ENCODE data around the gene MAEA.

Gene MAEA

GRCh38 chr4:1367230-1367935 lies 77.7 kb downstream of the MAEA start (continued):
- TF ChIP-seq ARNTL (CRISPR knock-in tag; IDR thresholded peaks at IDR 0.05; ENCODE audit: borderline replicate concordance, low read depth) (no peak), ZFP3 (CRISPR knock-in tag; IDR thresholded peaks at IDR 0.05) (no peak), OSR1 (CRISPR knock-in tag; IDR thresholded peaks at IDR 0.05) (no peak)

- ATAC-seq, result no peak
Measured at GRCh38 chr4:1367936-1368289, 78.2 kb downstream of the MAEA start.

DNA sequence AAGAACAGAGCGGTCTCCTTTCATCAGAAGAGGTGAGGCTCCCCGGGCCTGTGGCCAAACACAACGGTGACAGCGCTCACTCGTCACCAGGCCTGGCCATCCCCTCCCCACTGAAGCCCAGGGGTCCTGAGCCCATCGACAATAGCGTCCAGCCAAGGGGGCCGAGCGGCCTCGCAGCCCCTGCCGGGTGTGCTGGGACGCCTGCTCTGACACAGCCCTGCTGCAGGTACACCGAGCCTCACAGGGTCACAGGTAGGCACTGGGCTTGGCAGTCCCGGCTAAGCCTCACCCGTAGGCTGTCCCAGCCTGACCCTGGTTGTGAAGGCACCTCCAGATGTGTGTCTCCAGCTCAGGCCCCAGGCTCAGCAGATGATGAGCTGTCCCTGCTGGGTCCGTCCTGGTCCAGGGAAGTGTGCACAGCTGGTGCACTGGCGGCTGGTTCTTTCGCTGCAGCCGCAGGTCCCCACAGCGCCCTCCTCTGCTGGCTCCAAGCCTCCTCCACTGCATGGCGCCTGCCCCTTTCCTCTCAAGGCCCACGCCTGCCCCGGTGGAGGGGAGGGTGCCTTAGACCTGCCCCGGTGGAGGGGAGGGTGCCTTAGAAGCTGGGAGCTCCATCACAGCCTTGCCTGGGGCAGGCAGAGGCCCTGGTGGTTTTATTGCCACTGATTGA lies 78.9 kb downstream of the MAEA start:
- no peak; the same call in 2 of the 3 replicates for ATAC-seq

More at GRCh38 chr4:1367936-1368289, 78.2 kb downstream of the MAEA start:
- TF ChIP-seq ZFP3 (CRISPR knock-in tag; IDR thresholded peaks at IDR 0.05) (no peak), ARNTL (CRISPR knock-in tag; IDR thresholded peaks at IDR 0.05; ENCODE audit: borderline replicate concordance, low read depth) (no peak), POU6F1 (CRISPR knock-in tag; IDR thresholded peaks at IDR 0.05; ENCODE audit: borderline replicate concordance, low read depth) (no peak), GLIS3 (CRISPR knock-in tag; IDR thresholded peaks at IDR 0.05) (no peak)

GRCh38 chr4:1369091-1369450 lies 79.4 kb downstream of the MAEA start:
- TF ChIP-seq ZNF8 (CRISPR knock-in tag; IDR thresholded peaks at IDR 0.05) (no peak), OSR1 (CRISPR knock-in tag; IDR thresholded peaks at IDR 0.05) (no peak), ARNTL (CRISPR knock-in tag; IDR thresholded peaks at IDR 0.05; ENCODE audit: borderline replicate concordance, low read depth) (no peak), SNAI2 (CRISPR knock-in tag; IDR thresholded peaks at IDR 0.05) (no peak)
- ATAC-seq, result no peak

More for the DNA sequence above, 78.9 kb downstream of the MAEA start:
- no peak for TF ChIP-seq OSR1 (CRISPR knock-in tag; IDR thresholded peaks at IDR 0.05)
- no peak for TF ChIP-seq ZNF70 (CRISPR knock-in tag; IDR thresholded peaks at IDR 0.05)
- no peak for TF ChIP-seq TSHZ2 (CRISPR knock-in tag; IDR thresholded peaks at IDR 0.05)
- no peak for TF ChIP-seq ZNF8 (CRISPR knock-in tag; IDR thresholded peaks at IDR 0.05)
- no peak for TF ChIP-seq ZFP30 (CRISPR knock-in tag; IDR thresholded peaks at IDR 0.05)
- TF ChIP-seq ZC3H10 (CRISPR knock-in tag; IDR thresholded peaks at IDR 0.05), result no peak
- no peak for TF ChIP-seq TCF4 (CRISPR knock-in tag; IDR thresholded peaks at IDR 0.05; ENCODE audit: borderline replicate concordance)
- TF ChIP-seq ISL1 (CRISPR knock-in tag; IDR thresholded peaks at IDR 0.05), result no peak
- no peak for TF ChIP-seq PPARA (CRISPR knock-in tag; IDR thresholded peaks at IDR 0.05; ENCODE audit: borderline replicate concordance)
- TF ChIP-seq, protein P1, sequence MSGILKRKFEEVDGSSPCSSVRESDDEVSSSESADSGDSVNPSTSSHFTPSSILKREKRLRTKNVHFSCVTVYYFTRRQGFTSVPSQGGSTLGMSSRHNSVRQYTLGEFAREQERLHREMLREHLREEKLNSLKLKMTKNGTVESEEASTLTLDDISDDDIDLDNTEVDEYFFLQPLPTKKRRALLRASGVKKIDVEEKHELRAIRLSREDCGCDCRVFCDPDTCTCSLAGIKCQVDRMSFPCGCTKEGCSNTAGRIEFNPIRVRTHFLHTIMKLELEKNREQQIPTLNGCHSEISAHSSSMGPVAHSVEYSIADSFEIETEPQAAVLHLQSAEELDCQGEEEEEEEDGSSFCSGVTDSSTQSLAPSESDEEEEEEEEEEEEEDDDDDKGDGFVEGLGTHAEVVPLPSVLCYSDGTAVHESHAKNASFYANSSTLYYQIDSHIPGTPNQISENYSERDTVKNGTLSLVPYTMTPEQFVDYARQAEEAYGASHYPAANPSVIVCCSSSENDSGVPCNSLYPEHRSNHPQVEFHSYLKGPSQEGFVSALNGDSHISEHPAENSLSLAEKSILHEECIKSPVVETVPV (CRISPR knock-in tag; IDR thresholded peaks at IDR 0.05), result no peak
- no peak for TF ChIP-seq TOX (CRISPR knock-in tag; IDR thresholded peaks at IDR 0.05; ENCODE audit: borderline replicate concordance)
- no peak for TF ChIP-seq GLIS3 (CRISPR knock-in tag; IDR thresholded peaks at IDR 0.05)
- TF ChIP-seq ZNF565 (CRISPR knock-in tag; conservative IDR thresholded peaks at IDR 0.05; ENCODE audit: low read depth), result no peak

DNA sequence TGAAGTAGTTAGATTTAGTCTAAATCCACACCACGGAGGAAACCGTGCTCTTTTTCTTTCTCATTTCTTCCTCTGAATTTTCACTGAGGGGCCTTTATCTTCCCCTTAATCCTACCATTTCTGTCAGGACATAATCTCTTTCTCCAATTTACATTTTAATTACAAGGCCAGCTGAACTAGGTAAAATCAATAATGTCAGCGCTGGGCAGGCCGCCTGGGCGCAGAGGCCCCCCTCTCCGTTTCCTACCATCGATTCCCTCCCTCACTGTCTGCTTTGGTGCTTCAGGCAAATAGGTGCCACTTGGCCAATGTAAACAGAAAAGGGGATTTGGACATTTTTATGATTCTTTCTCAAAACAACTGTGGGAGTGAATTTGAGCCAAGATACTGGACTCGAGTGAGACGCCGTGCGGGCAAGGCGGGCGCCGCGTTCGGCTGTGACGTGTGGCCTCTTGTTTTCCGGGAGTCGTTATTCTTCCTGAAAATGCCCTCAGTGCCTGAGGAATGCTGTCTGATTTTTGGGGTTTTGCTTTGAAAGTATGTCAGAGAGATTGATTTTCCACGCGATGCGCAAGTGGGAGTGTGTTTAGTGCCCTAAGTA lies 79.9 kb downstream of the MAEA start:
- ATAC-seq, result no peak
- TF ChIP-seq, protein P1 (CRISPR knock-in tag; IDR thresholded peaks at IDR 0.05), result no peak
- TF ChIP-seq PATZ1 (CRISPR knock-in tag; IDR thresholded peaks at IDR 0.05; ENCODE audit: borderline replicate concordance) (no peak), ZNF565 (CRISPR knock-in tag; conservative IDR thresholded peaks at IDR 0.05; ENCODE audit: low read depth) (no peak), ZNF8 (CRISPR knock-in tag; IDR thresholded peaks at IDR 0.05) (no peak), BACH2 (CRISPR knock-in tag; IDR thresholded peaks at IDR 0.05; ENCODE audit: borderline replicate concordance) (no peak), RARB (CRISPR knock-in tag; IDR thresholded peaks at IDR 0.05) (no peak), ZNF70 (CRISPR knock-in tag; IDR thresholded peaks at IDR 0.05) (no peak), ESRRG (CRISPR knock-in tag; IDR thresholded peaks at IDR 0.05) (no peak), ZFP3 (CRISPR knock-in tag; IDR thresholded peaks at IDR 0.05) (no peak), SNAI2 (CRISPR knock-in tag; IDR thresholded peaks at IDR 0.05) (no peak), ARNTL (CRISPR knock-in tag; IDR thresholded peaks at IDR 0.05; ENCODE audit: borderline replicate concordance, low read depth) (no peak), ISL1 (CRISPR knock-in tag; IDR thresholded peaks at IDR 0.05) (no peak), ZC3H10 (CRISPR knock-in tag; IDR thresholded peaks at IDR 0.05) (no peak), ZFP30 (CRISPR knock-in tag; IDR thresholded peaks at IDR 0.05) (no peak), TOX (CRISPR knock-in tag; IDR thresholded peaks at IDR 0.05; ENCODE audit: borderline replicate concordance) (no peak), CSDC2 (CRISPR knock-in tag; IDR thresholded peaks at IDR 0.05) (no peak)

Data from SK-N-SH treated with all-trans-retinoic acid at 6 μM for 48 hours (cell line).